ENCODE measurements around the gene HTN1.

GRCh38 chr4:70041652-70042286, 8.5 kb upstream of the HTN1 start:
- TF ChIP-seq, protein P1, sequence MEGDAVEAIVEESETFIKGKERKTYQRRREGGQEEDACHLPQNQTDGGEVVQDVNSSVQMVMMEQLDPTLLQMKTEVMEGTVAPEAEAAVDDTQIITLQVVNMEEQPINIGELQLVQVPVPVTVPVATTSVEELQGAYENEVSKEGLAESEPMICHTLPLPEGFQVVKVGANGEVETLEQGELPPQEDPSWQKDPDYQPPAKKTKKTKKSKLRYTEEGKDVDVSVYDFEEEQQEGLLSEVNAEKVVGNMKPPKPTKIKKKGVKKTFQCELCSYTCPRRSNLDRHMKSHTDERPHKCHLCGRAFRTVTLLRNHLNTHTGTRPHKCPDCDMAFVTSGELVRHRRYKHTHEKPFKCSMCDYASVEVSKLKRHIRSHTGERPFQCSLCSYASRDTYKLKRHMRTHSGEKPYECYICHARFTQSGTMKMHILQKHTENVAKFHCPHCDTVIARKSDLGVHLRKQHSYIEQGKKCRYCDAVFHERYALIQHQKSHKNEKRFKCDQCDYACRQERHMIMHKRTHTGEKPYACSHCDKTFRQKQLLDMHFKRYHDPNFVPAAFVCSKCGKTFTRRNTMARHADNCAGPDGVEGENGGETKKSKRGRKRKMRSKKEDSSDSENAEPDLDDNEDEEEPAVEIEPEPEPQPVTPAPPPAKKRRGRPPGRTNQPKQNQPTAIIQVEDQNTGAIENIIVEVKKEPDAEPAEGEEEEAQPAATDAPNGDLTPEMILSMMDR (IDR thresholded peaks at IDR 0.05 in 4 of 5, conservative IDR thresholded peaks at IDR 0.05 in 1 of 5), result no peak
- TF ChIP-seq POLR2A (IDR thresholded peaks at IDR 0.05), result no peak
